RWPE1 (cell line): ENCODE results near the gene UBAC2.

Source experiments
- CTCF ChIA-PET: fragments of 350-600 bp; sonication (Branson Sonifier 250); formaldehyde crosslinking; extraction: SDS; loops from one replicate; lab custom pipeline; 2021; lab: Yijun Ruan, JAX
- POLR2A ChIA-PET: fragments of 400-600 bp; formaldehyde crosslinking; extraction: SDS; loops from one replicate; lab custom pipeline; 2020; ENCODE audit warnings: antibody characterized with exemption; ENCODE audit not compliant: low non-redundant PET; lab: Yijun Ruan, JAX
- DNase-seq: peaks from one replicate; pipeline ENCODE4 v3.0.0; 2012; ENCODE audit warnings: low spot score
- H3K27ac ChIP-seq: fragments of 450-650 bp; 2 replicates; pipeline ENCODE4 v1.5.1; 2017
- TF ChIP-seq, protein P1 (sequence below): fragments of 450-650 bp; conservative IDR thresholded peaks from 2 replicates; pipeline ENCODE4 v1.5.1; 2017; ENCODE audit warnings: low read depth, mild to moderate bottlenecking

Gene UBAC2

GRCh38 chr13:99339230-99339721 lies 138.6 kb downstream of the UBAC2 start:
- DNase-seq, result no peak
- ChIA-PET POLR2A (no interaction called here), CTCF (no interaction called here)
- TF ChIP-seq, protein P1, sequence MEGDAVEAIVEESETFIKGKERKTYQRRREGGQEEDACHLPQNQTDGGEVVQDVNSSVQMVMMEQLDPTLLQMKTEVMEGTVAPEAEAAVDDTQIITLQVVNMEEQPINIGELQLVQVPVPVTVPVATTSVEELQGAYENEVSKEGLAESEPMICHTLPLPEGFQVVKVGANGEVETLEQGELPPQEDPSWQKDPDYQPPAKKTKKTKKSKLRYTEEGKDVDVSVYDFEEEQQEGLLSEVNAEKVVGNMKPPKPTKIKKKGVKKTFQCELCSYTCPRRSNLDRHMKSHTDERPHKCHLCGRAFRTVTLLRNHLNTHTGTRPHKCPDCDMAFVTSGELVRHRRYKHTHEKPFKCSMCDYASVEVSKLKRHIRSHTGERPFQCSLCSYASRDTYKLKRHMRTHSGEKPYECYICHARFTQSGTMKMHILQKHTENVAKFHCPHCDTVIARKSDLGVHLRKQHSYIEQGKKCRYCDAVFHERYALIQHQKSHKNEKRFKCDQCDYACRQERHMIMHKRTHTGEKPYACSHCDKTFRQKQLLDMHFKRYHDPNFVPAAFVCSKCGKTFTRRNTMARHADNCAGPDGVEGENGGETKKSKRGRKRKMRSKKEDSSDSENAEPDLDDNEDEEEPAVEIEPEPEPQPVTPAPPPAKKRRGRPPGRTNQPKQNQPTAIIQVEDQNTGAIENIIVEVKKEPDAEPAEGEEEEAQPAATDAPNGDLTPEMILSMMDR, result no peak
- no peak overlapping the region for H3K27ac ChIP-seq

DNA sequence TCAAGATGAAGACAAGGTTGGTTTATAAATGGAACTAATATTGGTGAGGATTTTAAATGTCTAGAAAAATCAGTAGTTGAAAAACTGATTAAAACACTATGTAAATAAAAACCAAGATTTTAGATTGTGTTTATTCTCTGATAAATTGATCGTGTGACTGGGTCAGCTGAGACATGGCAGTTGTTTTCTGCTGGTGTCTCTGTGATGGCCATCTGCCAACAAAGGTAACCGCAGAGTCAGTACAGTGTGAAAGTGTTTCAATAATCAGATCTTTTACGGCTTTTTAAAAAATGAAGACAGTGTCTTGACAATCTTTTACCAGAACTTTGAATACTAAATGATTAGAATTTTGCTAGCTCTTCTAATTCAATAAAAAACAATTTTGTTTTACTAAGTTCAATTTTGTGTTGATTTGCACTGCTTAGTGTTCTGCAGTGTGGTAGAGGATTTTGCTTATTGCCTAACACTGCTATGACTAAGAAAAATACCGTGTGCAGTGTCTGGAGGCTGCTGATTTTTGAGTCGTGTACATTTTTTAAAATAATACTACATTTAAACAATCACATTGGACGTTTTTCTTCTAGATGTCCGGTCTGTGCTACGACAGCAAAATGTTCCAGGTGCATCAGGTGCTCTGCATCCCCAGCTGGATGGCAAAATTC lies 139.2 kb downstream of the UBAC2 start:
- POLR2A ChIA-PET, result no interaction called here
- TF ChIP-seq, protein P1, result no peak
- peak overlapping the region; percentile 54 for H3K27ac ChIP-seq
- no peak for DNase-seq
- CTCF ChIA-PET, result no interaction called here

GRCh38 chr13:99340638-99341037 lies 140.0 kb downstream of the UBAC2 start:
- POLR2A ChIA-PET, result no interaction called here
- CTCF ChIA-PET, result no interaction called here
- no peak for DNase-seq
- TF ChIP-seq, protein P1, result no peak
- H3K27ac ChIP-seq, result peak overlapping the region; percentile 54

GRCh38 chr13:99341969-99342722 lies 141.5 kb downstream of the UBAC2 start:
- ChIA-PET CTCF (no interaction called here), POLR2A (no interaction called here)
- TF ChIP-seq, protein P1, result no peak
- DNase-seq, result no peak
- no peak overlapping the region for H3K27ac ChIP-seq

DNA sequence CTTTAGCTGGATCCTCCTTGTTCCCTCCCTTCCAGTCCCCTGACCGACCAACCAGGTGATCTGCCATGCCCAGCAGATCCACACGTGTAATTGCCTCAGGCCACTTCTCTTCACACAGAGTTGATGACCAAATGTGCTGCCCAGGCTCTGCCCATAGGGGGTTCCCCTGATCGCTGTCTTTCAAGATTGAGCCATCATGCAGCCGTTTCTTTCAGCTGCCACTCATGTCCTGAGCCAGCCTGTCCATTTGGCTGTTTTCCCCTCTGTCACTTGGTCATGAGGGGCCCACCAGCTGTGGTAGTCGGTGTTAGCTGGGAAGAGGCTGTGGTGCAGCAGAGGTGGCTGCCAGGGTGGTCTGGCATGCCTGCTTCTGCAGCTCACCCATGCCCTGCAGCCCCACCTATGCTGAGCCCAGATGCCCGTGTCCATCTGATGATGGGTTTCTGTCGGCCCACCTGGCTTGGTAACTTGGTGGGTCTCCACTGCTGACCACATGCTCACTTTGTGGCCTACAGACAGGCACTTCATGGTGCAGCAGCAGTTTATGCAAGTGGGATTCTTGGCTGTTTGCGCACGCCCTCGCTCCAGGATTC lies 142.2 kb downstream of the UBAC2 start:
- no peak overlapping the region for H3K27ac ChIP-seq
- TF ChIP-seq, protein P1, result no peak
- ChIA-PET CTCF (interaction anchor here (0.6 kb wide), 1 partner anchor 417 kb away, joined by 3 read pairs; no protein-coding TSS in a partner anchor), POLR2A (no interaction called here)
- no peak for DNase-seq

DNA sequence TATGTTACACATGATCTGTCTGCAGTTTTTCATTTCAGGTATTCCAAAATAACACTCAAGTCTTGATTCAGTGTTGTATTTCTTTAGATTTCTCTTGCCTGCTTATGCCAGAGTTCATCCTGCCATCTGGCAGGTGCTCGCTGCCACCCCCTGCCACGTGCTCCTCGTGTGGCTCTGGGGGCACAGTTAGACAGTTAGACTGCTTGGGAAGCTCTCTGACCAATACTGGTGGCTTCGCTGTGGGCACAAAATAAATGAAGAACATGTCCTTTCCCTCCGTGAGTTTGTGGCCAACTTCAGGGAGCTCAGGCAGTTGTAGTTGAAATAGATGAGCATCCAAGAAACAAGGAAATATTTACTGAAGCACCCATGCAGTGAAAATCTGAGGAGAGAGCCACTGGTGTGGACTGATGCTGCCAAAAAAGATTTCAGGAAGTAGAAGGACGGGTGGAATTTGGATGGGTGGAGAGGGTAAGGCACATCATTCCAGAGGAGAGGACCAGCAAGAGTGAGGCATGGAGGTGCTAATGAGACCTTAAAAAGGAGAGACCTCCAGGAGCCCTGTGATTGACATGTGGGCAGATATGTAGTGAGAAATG lies 144.1 kb downstream of the UBAC2 start:
- ChIA-PET CTCF (interaction anchor here (0.7 kb wide), 1 partner anchor 37 kb away, joined by 4 read pairs; no protein-coding TSS in a partner anchor), POLR2A (no interaction called here)
- TF ChIP-seq, protein P1, result no peak
- DNase-seq, result no peak
- no peak overlapping the region for H3K27ac ChIP-seq
